ENCODE measurements around the gene DRC3. TPM values are rescaled to one million over a fixed set of nuclear protein-coding genes. Genes with fewer than 3 reads are reported as not detected.

Gene DRC3
- total RNA-seq, 1 experiment from 2014 or later, result 2.4 TPM

- Histone ChIP-seq H3K27ac (ENCODE audit: low read depth, low read length) (no peak overlapping the region), H3K9me3 (ENCODE audit: control insufficient read depth in 1 of 2, insufficient read depth in 1 of 2, low read depth in 1 of 2, low read length in 2 of 2) (no peaks in the 10 kb centered on the region), H2AFZ (ENCODE audit: low read depth, low read length, poor library complexity, severe bottlenecking) (no peak overlapping the region), H3K4me2 (ENCODE audit: low read length) (no peak overlapping the region), H3K36me3 (ENCODE audit: control insufficient read depth in 1 of 2, insufficient read depth in 2 of 2, low read length in 2 of 2) (no peaks in the 10 kb centered on the region), H3K4me1 (ENCODE audit: control insufficient read depth in 1 of 2, insufficient read depth in 2 of 2, low read length in 2 of 2) (peaks cover 0 to 6% of the 10 kb centered on the region in 2 experiments; a peak in 1 of 4 replicates), H4K20me1 (ENCODE audit: insufficient read depth) (no peaks in the 10 kb centered on the region), H3K9ac (ENCODE audit: low read length) (no peak overlapping the region), H3K4me3 (replicated peaks in 1 of 2; ENCODE audit: low read depth in 1 of 2, low read length in 2 of 2) (no peak overlapping the region), H3K79me2 (ENCODE audit: insufficient read depth, low read length) (no peaks in the 10 kb centered on the region), H3K27me3 (ENCODE audit: insufficient read depth, low read length) (no peaks in the 10 kb centered on the region), H3K9me2 (ENCODE audit: insufficient read depth) (no peaks in the 10 kb centered on the region)
- no TSS peak for BruUV-seq (replicated peaks)
- ChIA-PET RAD21 (ENCODE audit: low non-redundant PET in 1 of 2, low total read pairs in 2 of 2, uncharacterized antibody in 2 of 2, unreplicated experiment in 2 of 2) (no interaction called here), POLR2A (no interaction called here), CTCF (no interaction called here)
- no peak for DNase-seq (ENCODE audit: low read depth, low spot score)
- ATAC-seq, result no peak
- TF ChIP-seq CBX3 (IDR thresholded peaks at IDR 0.05; ENCODE audit: low read depth) (no peak), JUND (IDR thresholded peaks at IDR 0.05) (no peak), SRF (IDR thresholded peaks at IDR 0.05; ENCODE audit: low read depth) (no peak), TCF7L2 (IDR thresholded peaks at IDR 0.05; ENCODE audit: borderline replicate concordance, extremely low read depth, insufficient read depth, insufficient read length) (no peak), YY1 (IDR thresholded peaks at IDR 0.05; ENCODE audit: extremely low read depth, insufficient replicate concordance, low read depth, low read length) (no peak), ELF1 (IDR thresholded peaks at IDR 0.05; ENCODE audit: borderline replicate concordance, low read depth) (no peak), EZH2phosphoT487 (IDR thresholded peaks at IDR 0.05; ENCODE audit: borderline replicate concordance) (no peak), POLR2A (IDR thresholded peaks at IDR 0.05; ENCODE audit: borderline replicate concordance, extremely low read depth, insufficient read depth, insufficient read length) (no peak), MAX (IDR thresholded peaks at IDR 0.05) (no peak), EGR1 (IDR thresholded peaks at IDR 0.05; ENCODE audit: low read depth) (no peak), CTCF (IDR thresholded peaks at IDR 0.05 in 2 of 3, conservative IDR thresholded peaks at IDR 0.05 in 1 of 3; ENCODE audit: borderline replicate concordance in 1 of 3, insufficient read depth in 1 of 3, low read depth in 2 of 3, low read length in 2 of 3) (no peak), ZNF274 (IDR thresholded peaks at IDR 0.05; ENCODE audit: low read depth, low read length) (no peak), ZFX (IDR thresholded peaks at IDR 0.05) (no peak), CEBPB (IDR thresholded peaks at IDR 0.05; ENCODE audit: low read depth) (no peak), SIN3A (IDR thresholded peaks at IDR 0.05; ENCODE audit: low read depth) (no peak), ZBTB33 (IDR thresholded peaks at IDR 0.05; ENCODE audit: extremely low read depth, insufficient replicate concordance, low read length) (no peak)
- TF ChIP-seq, protein P1, sequence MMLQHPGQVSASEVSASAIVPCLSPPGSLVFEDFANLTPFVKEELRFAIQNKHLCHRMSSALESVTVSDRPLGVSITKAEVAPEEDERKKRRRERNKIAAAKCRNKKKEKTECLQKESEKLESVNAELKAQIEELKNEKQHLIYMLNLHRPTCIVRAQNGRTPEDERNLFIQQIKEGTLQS (IDR thresholded peaks at IDR 0.05), result no peak
- intact Hi-C loops (cut with micrococcal nuclease), result no loop called here
Measured at GRCh38 chr17:17983376-17983775, 10.7 kb downstream of the DRC3 start.

Data from HCT116 (cell line).